Right lobe of liver (tissue), 4 donors: Measurements from ENCODE around the gene SMIM36.

Experiments
- POLR2A ChIP-seq: fragments of 450-650 bp; IDR thresholded peaks from one replicate; pipeline ENCODE4 v1.6.1; 2017; ENCODE audit warnings: antibody characterized with exemption, mild to moderate bottlenecking
- TF ChIP-seq, protein P1 (sequence below), 4 donors: fragments of 200-600 bp in 3 of 4; fragments of 450-650 bp in 1 of 4; IDR thresholded peaks; one replicate each; pipeline versions ENCODE4 v1.5.1 to v1.8.0; 2016 to 2022; ENCODE audit warnings: antibody characterized with exemption in 4 of 4, mild to moderate bottlenecking in 2 of 4
- donor health status: DM: no; HTN: no; CAD: no.
- donor health status: DM: no; HTN: no; CAD: no.
- donor health status: DM: no; HTN: yes; CAD: no.

DNA sequence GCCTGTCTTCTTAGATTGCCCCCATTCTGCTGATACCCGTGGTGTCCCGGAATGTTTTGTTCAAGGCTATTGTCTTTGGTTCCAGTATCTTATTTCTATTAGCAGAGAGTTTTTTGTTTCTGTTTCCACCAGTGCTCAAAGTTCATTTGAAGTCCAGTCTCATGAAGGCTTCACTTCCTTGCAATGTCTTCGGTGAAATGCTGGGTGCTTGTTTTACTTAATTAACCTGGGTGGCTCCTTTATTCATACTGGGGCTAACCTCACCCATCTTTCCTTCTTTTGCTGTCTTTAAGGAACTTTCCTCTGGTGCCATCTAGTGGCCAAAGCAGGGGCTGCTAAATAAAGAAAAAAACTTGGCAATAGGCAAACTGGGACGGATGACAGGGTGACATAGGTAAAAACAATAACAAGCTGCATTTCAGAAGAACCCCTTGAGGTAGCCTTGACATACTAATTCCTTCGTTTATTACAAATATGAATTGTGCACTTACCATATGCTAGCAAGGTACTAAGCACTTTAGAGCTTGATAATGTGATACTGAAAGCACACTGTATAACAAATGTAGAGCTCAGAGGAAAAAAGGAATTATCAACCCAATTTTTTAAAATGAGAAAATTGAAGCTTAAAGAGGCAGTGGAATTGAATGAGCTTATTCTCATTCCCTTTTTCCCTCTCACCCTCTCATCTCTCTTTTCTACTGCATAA is 2.8 kb upstream of the SMIM36 start:
- TF ChIP-seq, protein P1, sequence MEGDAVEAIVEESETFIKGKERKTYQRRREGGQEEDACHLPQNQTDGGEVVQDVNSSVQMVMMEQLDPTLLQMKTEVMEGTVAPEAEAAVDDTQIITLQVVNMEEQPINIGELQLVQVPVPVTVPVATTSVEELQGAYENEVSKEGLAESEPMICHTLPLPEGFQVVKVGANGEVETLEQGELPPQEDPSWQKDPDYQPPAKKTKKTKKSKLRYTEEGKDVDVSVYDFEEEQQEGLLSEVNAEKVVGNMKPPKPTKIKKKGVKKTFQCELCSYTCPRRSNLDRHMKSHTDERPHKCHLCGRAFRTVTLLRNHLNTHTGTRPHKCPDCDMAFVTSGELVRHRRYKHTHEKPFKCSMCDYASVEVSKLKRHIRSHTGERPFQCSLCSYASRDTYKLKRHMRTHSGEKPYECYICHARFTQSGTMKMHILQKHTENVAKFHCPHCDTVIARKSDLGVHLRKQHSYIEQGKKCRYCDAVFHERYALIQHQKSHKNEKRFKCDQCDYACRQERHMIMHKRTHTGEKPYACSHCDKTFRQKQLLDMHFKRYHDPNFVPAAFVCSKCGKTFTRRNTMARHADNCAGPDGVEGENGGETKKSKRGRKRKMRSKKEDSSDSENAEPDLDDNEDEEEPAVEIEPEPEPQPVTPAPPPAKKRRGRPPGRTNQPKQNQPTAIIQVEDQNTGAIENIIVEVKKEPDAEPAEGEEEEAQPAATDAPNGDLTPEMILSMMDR (IDR thresholded peaks at IDR 0.05): peak; percentile 89 to 98 (median 92)
- no peak for TF ChIP-seq POLR2A
